Measurements from ENCODE around the gene WDFY4.

Gene WDFY4

GRCh38 chr10:48835781-48836180 is 151.1 kb downstream of the WDFY4 start:
- Mint-ChIP-seq H3K27ac (no peak overlapping the region), H3K27me3 (peaks cover 1% of the 10 kb centered on the region), H3K4me1 (no peaks in the 10 kb centered on the region), H3K9me3 (no peaks in the 10 kb centered on the region), H3K4me3 (no peak overlapping the region), H3K36me3 (no peaks in the 10 kb centered on the region)

DNA sequence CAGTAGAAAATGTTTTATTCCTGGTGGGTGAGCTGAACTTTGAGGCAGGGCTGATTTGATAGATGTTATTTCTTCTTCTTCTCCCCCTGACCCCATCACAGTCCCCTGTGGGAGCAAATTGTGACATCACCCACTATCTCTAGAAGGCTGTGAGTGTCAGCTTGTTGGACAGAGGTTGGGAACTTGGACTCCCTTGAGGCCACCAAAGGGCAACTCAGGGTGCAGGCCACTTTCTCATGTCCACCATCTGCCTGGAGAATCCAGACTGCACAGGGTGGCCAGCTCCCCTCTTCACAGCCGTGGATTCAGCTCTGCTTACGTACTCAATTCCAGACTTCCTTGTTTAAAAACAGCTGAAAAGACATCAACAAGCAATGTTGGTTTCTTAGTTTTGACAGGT is 151.9 kb downstream of the WDFY4 start:
- H3K27me3 Mint-ChIP-seq, result peaks cover 1% of the 10 kb centered on the region
- H3K4me1 Mint-ChIP-seq, result no peaks in the 10 kb centered on the region
- H3K36me3 Mint-ChIP-seq, result no peaks in the 10 kb centered on the region
- no peak overlapping the region for H3K4me3 Mint-ChIP-seq
- no peak overlapping the region for H3K27ac Mint-ChIP-seq
- H3K9me3 Mint-ChIP-seq, result no peaks in the 10 kb centered on the region

DNA sequence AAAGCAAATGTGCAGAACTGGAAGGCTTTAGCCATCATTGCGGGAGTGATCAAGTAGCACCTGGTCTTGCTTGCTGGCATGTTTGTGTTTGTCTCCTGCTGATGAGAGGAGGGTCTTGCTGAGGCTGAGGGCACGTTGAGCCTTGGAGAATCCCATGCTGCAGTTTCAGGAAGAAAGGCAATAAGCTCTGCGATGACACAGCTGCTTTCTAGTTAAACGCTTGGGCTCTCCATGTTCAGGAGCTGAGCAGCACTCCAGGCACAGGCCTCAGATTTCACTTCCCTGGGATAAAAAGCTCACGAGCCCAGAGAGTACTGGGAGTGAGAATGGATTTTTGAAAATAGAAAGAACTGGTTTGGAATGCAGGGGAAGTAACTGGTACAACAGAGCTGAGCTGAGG is 154.2 kb downstream of the WDFY4 start:
- Mint-ChIP-seq H3K27me3 (peaks cover 1% of the 10 kb centered on the region), H3K4me1 (no peaks in the 10 kb centered on the region), H3K9me3 (no peaks in the 10 kb centered on the region), H3K27ac (no peak overlapping the region), H3K4me3 (no peak overlapping the region), H3K36me3 (no peaks in the 10 kb centered on the region)

DNA sequence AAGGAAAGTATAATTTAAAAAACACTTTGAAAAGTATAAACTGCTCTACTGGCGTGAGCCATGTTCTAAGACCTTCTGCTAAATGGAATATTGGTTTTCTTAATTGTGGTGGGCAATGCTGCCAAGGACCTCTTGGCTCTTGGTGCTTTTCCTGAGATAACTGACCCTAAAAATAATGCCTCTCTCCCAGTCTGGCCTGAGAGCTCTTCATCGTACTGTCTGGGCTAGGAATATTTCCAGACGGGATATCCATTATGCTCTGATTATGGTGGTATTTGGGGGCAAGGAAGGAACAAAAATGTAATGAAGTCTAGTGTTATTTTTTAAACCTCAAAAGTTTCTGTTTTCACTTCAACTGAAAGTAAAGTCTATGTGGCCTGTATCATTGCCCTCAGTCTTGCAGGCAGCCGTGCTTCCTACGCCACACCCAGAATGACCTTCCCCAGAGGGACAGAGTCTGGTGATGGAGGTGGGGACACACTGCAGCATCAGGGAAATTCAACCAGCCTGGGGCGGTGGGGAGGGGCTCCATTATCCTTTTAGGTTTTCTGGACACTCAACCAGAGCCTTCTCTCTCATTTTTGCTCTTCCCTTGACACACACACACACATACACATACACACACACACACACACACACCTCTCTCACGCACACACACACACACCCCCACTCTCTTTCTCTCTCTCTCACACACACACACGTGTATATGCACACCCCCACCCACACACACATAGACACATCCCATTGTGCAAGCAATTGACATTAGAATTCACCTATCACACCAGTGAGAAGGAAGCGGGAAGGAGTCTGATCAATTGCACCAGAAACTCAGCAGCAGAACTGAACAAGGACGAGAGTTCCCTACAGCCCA is 155.4 kb downstream of the WDFY4 start:
- Mint-ChIP-seq H3K27ac (no peak overlapping the region), H3K4me1 (no peaks in the 10 kb centered on the region), H3K9me3 (no peaks in the 10 kb centered on the region), H3K4me3 (no peak overlapping the region), H3K27me3 (peaks cover 1% of the 10 kb centered on the region), H3K36me3 (no peaks in the 10 kb centered on the region)

DNA sequence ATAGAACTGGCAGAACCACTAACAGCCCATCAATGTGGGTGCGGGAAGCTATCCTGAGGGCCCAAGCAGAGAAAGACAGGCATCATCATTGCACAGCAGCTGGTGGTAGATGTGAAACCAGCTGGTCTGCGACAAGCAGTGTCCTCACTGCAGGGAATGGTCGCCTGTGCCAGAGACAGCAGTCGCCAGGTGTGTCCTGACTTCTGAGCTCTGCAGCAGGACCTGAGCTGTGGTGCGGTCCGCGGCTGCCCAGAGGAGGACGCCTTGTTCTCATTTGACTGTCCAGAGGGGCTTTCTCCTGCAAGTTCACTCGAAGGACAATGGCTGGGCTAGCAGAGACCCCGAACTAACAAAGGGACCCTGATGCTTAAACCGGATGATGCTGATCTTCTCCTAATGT is 157.6 kb downstream of the WDFY4 start:
- peaks cover 1% of the 10 kb centered on the region for H3K27me3 Mint-ChIP-seq
- no peaks in the 10 kb centered on the region for H3K4me1 Mint-ChIP-seq
- H3K4me3 Mint-ChIP-seq, result no peak overlapping the region
- H3K27ac Mint-ChIP-seq, result no peak overlapping the region
- no peaks in the 10 kb centered on the region for H3K9me3 Mint-ChIP-seq
- H3K36me3 Mint-ChIP-seq, result no peaks in the 10 kb centered on the region

- no peak overlapping the region for H3K4me3 Mint-ChIP-seq
Observed at GRCh38 chr10:48843198-48843597, 158.5 kb downstream of the WDFY4 start.

DNA sequence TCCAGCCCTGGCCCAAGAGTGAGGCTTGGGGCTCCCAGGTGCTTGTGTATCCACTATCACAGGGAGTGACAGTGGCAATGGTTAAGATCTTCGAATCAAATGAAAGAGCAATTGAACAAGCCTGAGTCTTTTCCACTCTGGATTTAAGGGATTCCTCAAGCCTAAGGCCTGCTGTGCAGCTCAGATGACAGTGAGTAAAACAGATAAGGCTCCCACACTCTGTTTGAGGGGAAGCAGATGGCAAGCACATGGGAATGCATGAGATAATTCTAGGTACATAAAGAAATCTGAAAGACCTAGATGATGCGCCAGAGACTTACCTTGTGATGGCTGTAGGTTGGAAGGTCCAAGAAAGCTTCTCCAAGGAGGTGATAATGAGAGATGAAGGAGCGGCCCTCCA is 159.9 kb downstream of the WDFY4 start:
- H3K4me3 Mint-ChIP-seq, result no peak overlapping the region
- H3K27me3 Mint-ChIP-seq, result no peaks in the 10 kb centered on the region
- H3K4me1 Mint-ChIP-seq, result no peaks in the 10 kb centered on the region
- no peaks in the 10 kb centered on the region for H3K9me3 Mint-ChIP-seq
- no peaks in the 10 kb centered on the region for H3K36me3 Mint-ChIP-seq
- no peak overlapping the region for H3K27ac Mint-ChIP-seq

More at GRCh38 chr10:48843198-48843597, 158.5 kb downstream of the WDFY4 start:
- no peaks in the 10 kb centered on the region for H3K9me3 Mint-ChIP-seq
- no peaks in the 10 kb centered on the region for H3K36me3 Mint-ChIP-seq
- no peaks in the 10 kb centered on the region for H3K27me3 Mint-ChIP-seq
- H3K27ac Mint-ChIP-seq, result no peak overlapping the region
- no peaks in the 10 kb centered on the region for H3K4me1 Mint-ChIP-seq

DNA sequence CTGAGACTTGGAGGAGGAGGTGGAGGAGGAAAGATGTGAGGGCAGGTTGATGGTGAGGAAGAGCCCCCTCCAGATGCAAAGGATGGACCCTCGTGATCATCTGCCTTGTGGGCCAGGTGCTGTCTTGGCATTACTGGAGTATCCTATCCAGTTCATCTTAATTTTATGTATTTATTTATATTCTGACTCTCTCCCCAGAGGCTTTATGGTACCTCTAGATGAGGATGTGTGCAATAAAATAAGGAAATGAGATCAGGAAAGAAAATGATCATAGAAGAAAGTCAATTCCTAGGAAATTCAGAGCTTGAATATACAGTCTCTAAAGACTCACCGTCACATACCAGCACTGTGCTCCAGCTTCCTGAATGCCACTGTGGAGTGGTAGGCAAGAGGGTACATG is 160.8 kb downstream of the WDFY4 start:
- no peaks in the 10 kb centered on the region for H3K9me3 Mint-ChIP-seq
- H3K4me1 Mint-ChIP-seq, result no peaks in the 10 kb centered on the region
- no peak overlapping the region for H3K4me3 Mint-ChIP-seq
- H3K27me3 Mint-ChIP-seq, result no peaks in the 10 kb centered on the region
- no peak overlapping the region for H3K27ac Mint-ChIP-seq
- H3K36me3 Mint-ChIP-seq, result no peaks in the 10 kb centered on the region

GRCh38 chr10:48847691-48848090 is 163.0 kb downstream of the WDFY4 start:
- H3K27me3 Mint-ChIP-seq, result no peaks in the 10 kb centered on the region
- H3K4me1 Mint-ChIP-seq, result no peaks in the 10 kb centered on the region
- no peak overlapping the region for H3K27ac Mint-ChIP-seq
- H3K36me3 Mint-ChIP-seq, result no peaks in the 10 kb centered on the region
- H3K9me3 Mint-ChIP-seq, result no peaks in the 10 kb centered on the region
- H3K4me3 Mint-ChIP-seq, result no peak overlapping the region

DNA sequence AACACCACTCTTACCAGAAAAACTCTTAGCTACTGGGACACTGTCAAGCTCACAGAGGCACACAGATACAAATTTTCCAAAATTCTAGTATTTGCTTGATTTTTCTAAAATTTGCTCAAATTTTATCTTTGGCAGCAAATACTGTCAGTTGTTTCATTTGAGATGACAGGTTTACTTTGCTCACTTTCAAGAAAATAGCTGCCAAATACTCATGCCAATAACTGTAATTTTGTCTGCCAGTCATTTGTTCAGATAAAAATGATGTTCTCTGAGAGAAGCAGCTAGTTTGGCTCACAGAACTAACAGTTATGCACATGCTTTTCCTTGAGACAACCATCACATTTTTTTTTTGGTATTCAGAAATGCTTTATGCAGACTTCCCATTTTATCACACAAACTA is 172.2 kb downstream of the WDFY4 start:
- Mint-ChIP-seq H3K4me3 (no peak overlapping the region), H3K36me3 (no peaks in the 10 kb centered on the region), H3K27me3 (no peaks in the 10 kb centered on the region), H3K27ac (no peak overlapping the region), H3K9me3 (peaks cover 8% of the 10 kb centered on the region), H3K4me1 (no peaks in the 10 kb centered on the region)

- Mint-ChIP-seq H3K4me1 (no peaks in the 10 kb centered on the region), H3K36me3 (no peaks in the 10 kb centered on the region), H3K27ac (no peak overlapping the region), H3K4me3 (no peak overlapping the region), H3K27me3 (no peaks in the 10 kb centered on the region), H3K9me3 (no peaks in the 10 kb centered on the region)
Observed at GRCh38 chr10:48872234-48872633, 187.6 kb downstream of the WDFY4 start.

DNA sequence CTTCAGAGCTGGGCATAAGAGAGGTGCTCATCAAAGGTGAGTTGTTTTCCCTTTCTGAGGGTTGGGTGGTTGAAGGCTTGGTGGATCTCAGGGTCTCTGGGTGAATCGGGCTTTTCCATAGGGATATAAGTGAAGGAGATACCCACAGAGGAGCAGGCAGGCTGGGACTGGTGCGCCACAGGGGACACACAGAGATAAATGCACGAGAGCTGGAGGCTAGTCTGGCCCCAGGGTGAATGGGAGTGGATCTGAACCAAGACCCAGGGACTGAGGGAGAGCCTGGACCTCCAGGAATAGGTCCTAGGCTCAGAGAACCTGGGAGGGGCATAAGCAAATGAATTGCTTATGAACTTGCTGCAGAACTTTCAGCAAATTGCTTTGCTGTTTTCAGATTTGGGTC is 193.4 kb downstream of the WDFY4 start:
- Mint-ChIP-seq H3K4me1 (no peaks in the 10 kb centered on the region), H3K4me3 (no peak overlapping the region), H3K36me3 (no peaks in the 10 kb centered on the region), H3K27ac (no peak overlapping the region), H3K27me3 (no peaks in the 10 kb centered on the region), H3K9me3 (no peaks in the 10 kb centered on the region)

- H3K4me1 Mint-ChIP-seq, result no peaks in the 10 kb centered on the region
Observed at GRCh38 chr10:48879451-48879850, 194.8 kb downstream of the WDFY4 start.

GRCh38 chr10:48880016-48880705 is 195.5 kb downstream of the WDFY4 start:
- H3K9me3 Mint-ChIP-seq, result no peaks in the 10 kb centered on the region
- H3K27ac Mint-ChIP-seq, result no peak overlapping the region
- no peak overlapping the region for H3K4me3 Mint-ChIP-seq
- H3K27me3 Mint-ChIP-seq, result no peaks in the 10 kb centered on the region
- no peaks in the 10 kb centered on the region for H3K4me1 Mint-ChIP-seq
- no peaks in the 10 kb centered on the region for H3K36me3 Mint-ChIP-seq

More at GRCh38 chr10:48879451-48879850, 194.8 kb downstream of the WDFY4 start:
- no peaks in the 10 kb centered on the region for H3K36me3 Mint-ChIP-seq
- H3K9me3 Mint-ChIP-seq, result no peaks in the 10 kb centered on the region
- H3K4me3 Mint-ChIP-seq, result no peak overlapping the region
- H3K27me3 Mint-ChIP-seq, result no peaks in the 10 kb centered on the region
- H3K27ac Mint-ChIP-seq, result no peak overlapping the region

GRCh38 chr10:48881937-48882336 is 197.3 kb downstream of the WDFY4 start:
- no peak overlapping the region for H3K4me3 Mint-ChIP-seq
- H3K27me3 Mint-ChIP-seq, result no peaks in the 10 kb centered on the region
- no peaks in the 10 kb centered on the region for H3K9me3 Mint-ChIP-seq
- H3K4me1 Mint-ChIP-seq, result no peaks in the 10 kb centered on the region
- H3K36me3 Mint-ChIP-seq, result no peaks in the 10 kb centered on the region
- no peak overlapping the region for H3K27ac Mint-ChIP-seq

- H3K4me1 Mint-ChIP-seq, result no peaks in the 10 kb centered on the region
- no peaks in the 10 kb centered on the region for H3K9me3 Mint-ChIP-seq
- no peak overlapping the region for H3K27ac Mint-ChIP-seq
- no peak overlapping the region for H3K4me3 Mint-ChIP-seq
- H3K27me3 Mint-ChIP-seq, result no peaks in the 10 kb centered on the region
- H3K36me3 Mint-ChIP-seq, result no peaks in the 10 kb centered on the region
Observed at GRCh38 chr10:48882881-48883280, 198.2 kb downstream of the WDFY4 start.

All from activated naive CD4-positive, alpha-beta T cell treated with anti-CD3 and anti-CD28 coated beads, Interleukin-2, amount 50 U/mL, for 24 hours (primary cell).